D721Med (cell line): ENCODE results near the gene LEAP2.

Source experiments
- DNase-seq: peaks from one replicate; pipeline ENCODE4 v3.0.0; 2011; ENCODE audit warnings: low spot score; ENCODE audit not compliant: insufficient read length
- FAIRE-seq: peaks from 2 replicates; lab custom pipeline; 2011; peaks lifted over from hg19 to GRCh38; lab: Jason Lieb, UNC
- TF ChIP-seq, protein P1 (sequence below): IDR thresholded peaks from 2 replicates; pipeline ENCODE4 v1.5.1; 2012; ENCODE audit warnings: mild to moderate bottlenecking, control low read depth; ENCODE audit not compliant: insufficient read depth; ENCODE audit errors: missing control alignments

LEAP2 gene

DNA sequence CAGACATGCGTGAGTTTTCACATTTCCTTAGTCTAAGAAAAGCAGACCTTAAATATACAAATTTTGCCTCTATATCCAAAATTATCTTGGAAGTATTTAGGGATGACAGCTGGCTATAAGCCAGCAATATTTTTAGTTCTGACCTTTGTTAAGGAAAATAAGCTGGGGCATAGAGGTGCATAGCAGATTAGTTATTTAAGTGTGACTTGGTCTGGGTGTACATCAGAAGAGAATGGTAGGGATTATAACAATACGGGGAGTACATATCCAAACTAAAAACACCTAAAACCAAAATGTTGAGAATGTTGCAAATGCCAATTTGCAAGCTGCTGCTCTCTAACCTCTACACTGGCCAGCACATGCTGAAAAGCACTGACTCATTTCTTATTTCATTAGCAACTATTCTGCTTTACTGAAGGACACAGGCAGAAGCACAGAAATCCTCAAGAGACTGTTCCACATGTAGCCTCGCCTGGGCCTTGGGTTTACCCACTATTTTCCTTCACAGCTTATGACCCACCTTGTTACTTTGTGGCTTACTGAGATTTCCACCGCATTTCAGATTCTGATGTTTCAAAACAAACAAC, 22.3 kb downstream of the LEAP2 start:
- TF ChIP-seq, protein P1, sequence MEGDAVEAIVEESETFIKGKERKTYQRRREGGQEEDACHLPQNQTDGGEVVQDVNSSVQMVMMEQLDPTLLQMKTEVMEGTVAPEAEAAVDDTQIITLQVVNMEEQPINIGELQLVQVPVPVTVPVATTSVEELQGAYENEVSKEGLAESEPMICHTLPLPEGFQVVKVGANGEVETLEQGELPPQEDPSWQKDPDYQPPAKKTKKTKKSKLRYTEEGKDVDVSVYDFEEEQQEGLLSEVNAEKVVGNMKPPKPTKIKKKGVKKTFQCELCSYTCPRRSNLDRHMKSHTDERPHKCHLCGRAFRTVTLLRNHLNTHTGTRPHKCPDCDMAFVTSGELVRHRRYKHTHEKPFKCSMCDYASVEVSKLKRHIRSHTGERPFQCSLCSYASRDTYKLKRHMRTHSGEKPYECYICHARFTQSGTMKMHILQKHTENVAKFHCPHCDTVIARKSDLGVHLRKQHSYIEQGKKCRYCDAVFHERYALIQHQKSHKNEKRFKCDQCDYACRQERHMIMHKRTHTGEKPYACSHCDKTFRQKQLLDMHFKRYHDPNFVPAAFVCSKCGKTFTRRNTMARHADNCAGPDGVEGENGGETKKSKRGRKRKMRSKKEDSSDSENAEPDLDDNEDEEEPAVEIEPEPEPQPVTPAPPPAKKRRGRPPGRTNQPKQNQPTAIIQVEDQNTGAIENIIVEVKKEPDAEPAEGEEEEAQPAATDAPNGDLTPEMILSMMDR, result no peak
- FAIRE-seq, result no peak
- DNase-seq, result no peak

DNA sequence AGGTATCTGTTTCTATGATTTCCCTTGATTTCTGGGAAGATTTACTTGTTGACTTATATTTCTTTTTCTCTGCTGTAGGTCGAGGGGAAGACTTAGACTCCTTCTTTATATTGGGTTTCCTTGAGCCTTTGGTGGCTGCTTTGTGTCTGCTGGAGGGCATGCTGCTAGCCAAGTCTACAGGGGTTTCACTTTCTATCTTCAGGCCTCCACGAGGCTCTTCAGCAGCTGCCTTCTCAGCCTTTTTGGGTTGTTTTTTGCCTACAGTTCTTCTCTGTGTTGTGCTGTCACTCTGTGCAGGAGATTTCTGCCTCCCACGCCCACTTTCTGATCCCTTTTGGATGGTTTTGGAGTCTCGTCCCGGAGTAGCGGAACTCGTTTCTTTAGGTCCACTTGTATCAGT, 23.2 kb downstream of the LEAP2 start:
- FAIRE-seq, result no peak
- TF ChIP-seq, protein P1, result no peak
- no peak for DNase-seq

DNA sequence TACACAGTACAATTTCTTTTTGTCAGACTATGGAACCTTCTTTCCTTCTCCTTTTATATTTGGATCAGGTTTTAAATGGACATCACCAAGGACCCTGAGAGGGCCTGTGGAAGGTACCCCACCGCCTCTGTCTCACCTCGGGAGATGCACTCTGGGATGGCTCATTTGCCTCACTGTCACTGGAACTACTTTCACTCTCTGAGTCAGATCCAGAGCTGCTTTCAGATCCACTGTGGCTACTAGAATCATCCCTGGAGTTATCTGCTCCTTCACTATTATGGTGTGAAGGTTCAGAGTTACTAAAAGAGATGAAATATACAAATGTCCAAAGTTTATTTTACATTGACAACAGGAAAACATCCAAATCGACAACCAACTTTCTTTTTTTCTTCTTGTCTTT, 24.6 kb downstream of the LEAP2 start:
- TF ChIP-seq, protein P1, result no peak
- DNase-seq (no peak), FAIRE-seq (no peak)

DNA sequence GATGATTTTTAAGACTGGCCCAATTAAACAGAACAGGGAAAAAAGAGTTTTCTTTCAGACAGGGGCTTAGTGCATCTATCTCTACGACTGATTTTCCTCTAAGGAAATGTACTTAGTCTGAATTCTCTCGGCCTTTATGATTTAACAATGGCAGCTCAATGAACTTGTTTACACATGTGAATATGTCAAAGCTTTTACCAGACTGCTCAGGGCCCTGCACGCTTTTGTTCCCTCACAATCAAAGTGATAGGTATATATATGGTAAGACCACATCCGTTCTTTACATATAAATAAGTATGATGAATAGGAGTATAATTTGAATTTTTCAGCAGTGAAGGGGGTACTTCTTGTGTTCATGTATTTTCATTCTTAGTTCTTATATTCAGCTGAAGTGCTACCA, 27.6 kb downstream of the LEAP2 start:
- FAIRE-seq, result no peak
- TF ChIP-seq, protein P1, result no peak
- no peak for DNase-seq

DNA sequence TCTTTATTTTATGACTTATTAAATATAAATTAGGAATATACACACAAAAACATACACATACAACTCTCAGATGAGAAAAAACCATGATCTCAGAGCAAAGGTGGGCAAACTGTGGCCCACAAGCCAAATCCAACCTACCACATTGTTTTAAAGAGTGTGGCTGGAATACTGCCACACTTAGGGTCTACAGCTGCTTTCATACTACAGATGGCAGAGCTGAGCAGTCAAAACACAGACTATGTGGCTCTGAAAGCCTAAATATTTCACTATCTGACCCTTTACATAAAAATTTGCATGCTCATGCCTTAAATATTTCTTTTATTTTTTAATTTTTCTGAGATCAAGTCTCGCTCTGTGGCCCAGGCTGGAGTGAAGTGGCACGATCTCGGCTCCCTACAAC, 28.3 kb downstream of the LEAP2 start:
- TF ChIP-seq, protein P1, result peak; percentile 15
- no peak for FAIRE-seq

DNA sequence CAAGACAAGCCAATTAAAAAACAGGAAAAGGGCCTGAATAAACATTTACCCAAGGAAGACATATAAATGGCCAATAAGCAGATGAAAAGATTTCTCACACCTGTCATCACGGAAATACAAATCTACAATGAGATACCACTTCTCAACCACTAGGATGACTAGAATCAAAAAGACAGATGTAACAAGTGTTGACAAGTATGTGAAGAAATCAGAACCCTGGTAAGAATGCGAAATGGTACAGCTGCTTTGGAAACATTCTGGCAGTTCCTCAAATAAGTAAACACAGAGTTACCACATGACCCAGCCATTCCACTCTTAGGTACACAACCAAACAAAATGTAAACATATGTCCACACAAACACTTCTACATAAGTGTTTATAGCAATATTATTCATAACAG, 32.5 kb downstream of the LEAP2 start:
- TF ChIP-seq, protein P1, result no peak
- DNase-seq (no peak), FAIRE-seq (no peak)

More for the DNA sequence above, 28.3 kb downstream of the LEAP2 start:
- no peak for DNase-seq

DNA sequence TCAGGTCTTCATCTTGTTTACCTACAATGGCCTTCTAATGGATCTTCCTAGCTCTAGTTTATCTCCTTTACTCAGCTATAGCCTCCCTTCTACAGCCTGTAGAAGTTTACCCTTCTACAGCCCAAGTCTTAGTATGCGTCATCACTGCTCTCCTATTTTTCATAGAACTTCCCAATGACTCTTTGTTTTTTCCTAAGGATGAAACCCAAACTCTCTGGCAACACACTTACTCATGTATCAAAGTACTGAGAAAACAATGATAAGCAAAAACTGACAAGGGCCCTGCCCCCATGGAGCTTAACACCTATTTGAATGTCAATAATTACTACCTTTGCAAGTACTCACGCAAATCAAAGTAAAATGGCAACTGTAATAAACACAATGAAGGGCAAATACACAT, 33.7 kb downstream of the LEAP2 start:
- DNase-seq (no peak), FAIRE-seq (no peak)
- TF ChIP-seq, protein P1, result no peak
